Subcutaneous adipose tissue (tissue), 4 donors: ENCODE results near the gene MYRF. TPM values are rescaled to one million over a fixed set of nuclear protein-coding genes. Genes with fewer than 3 reads are reported as not detected.

Source experiments
- CTCF ChIP-seq: fragments of 450-650 bp; IDR thresholded peaks from one replicate; pipeline ENCODE4 v1.5.1; 2016; ENCODE audit warnings: low read depth, mild to moderate bottlenecking, control low read depth, antibody characterized with exemption, moderate library complexity
- total RNA-seq, 4 donors: library from RNA; depleted of rRNA; stranded (reverse); fragments of >200 nt; gene quantifications; one replicate each; pipeline ENCODE4 v1.1.0, GENCODE V29; 2016

MYRF gene
- total RNA-seq, 4 donors from 2014 or later: 0.17 to 0.33 TPM; not detected in 2

GRCh38 chr11:61710019-61710418 lies 42.4 kb upstream of the MYRF start:
- no peak for TF ChIP-seq CTCF

- TF ChIP-seq CTCF: no peak
These were observed 41.4 kb upstream of the MYRF start for GRCh38 chr11:61711037-61711436.

GRCh38 chr11:61711498-61711897 lies 40.9 kb upstream of the MYRF start:
- no peak for TF ChIP-seq CTCF

GRCh38 chr11:61712314-61712713 lies 40.1 kb upstream of the MYRF start:
- no peak for TF ChIP-seq CTCF

GRCh38 chr11:61712846-61713245 lies 39.6 kb upstream of the MYRF start:
- no peak for TF ChIP-seq CTCF

- no peak for TF ChIP-seq CTCF
These were observed 39.0 kb upstream of the MYRF start for GRCh38 chr11:61713464-61713863.

GRCh38 chr11:61713906-61714305 lies 38.5 kb upstream of the MYRF start:
- TF ChIP-seq CTCF: no peak

GRCh38 chr11:61714316-61714715 lies 38.1 kb upstream of the MYRF start:
- no peak for TF ChIP-seq CTCF
